B cell (primary cell): Measurements from ENCODE around the gene ITSN2.

Source experiments
- EZH2 ChIP-seq: IDR thresholded peaks from 2 replicates; pipeline ENCODE4 v1.6.1; 2012; ENCODE audit warnings: borderline replicate concordance, low read depth, mild to moderate bottlenecking, moderate library complexity, low read length; ENCODE audit not compliant: insufficient read depth, poor library complexity, severe bottlenecking
- TF ChIP-seq, protein P1 (sequence below): fragments of 200-600 bp; IDR thresholded peaks from one replicate; pipeline ENCODE4 v1.8.0; 2022; ENCODE audit warnings: antibody characterized with exemption, mild to moderate bottlenecking

DNA sequence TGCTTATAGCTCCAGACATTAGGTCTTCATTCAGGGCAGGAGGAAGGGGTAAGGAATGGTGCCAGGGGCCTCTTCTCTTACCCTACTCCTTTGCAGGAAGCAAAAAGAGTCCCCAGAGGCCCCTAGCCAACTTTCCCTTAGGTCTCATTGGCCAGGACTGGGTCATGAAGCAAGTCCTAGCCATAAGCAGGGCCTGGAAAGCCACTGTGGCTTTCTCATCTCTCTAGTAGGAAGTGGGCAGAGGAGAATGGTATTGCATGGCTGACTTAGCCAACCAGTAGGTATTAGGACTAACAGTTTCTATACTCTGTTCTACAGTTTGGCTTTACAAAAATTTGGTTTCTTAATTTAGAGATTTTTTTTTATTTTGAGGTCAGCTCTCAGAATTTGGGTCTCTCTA lies 180.7 kb downstream of the ITSN2 start:
- TF ChIP-seq, protein P1, sequence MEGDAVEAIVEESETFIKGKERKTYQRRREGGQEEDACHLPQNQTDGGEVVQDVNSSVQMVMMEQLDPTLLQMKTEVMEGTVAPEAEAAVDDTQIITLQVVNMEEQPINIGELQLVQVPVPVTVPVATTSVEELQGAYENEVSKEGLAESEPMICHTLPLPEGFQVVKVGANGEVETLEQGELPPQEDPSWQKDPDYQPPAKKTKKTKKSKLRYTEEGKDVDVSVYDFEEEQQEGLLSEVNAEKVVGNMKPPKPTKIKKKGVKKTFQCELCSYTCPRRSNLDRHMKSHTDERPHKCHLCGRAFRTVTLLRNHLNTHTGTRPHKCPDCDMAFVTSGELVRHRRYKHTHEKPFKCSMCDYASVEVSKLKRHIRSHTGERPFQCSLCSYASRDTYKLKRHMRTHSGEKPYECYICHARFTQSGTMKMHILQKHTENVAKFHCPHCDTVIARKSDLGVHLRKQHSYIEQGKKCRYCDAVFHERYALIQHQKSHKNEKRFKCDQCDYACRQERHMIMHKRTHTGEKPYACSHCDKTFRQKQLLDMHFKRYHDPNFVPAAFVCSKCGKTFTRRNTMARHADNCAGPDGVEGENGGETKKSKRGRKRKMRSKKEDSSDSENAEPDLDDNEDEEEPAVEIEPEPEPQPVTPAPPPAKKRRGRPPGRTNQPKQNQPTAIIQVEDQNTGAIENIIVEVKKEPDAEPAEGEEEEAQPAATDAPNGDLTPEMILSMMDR: no peak
- TF ChIP-seq EZH2: no peak
